GM18505 (cell line): ENCODE measurements around the gene CH25H.
"Not testable (repeated sequence)": the region's sequence is repeated elsewhere in the genome, so short reads cannot be mapped to it uniquely, and the experiment has no call there.

Experiments
- ATAC-seq: cut with Tn5 transposase; IDR thresholded peaks from one replicate; pipeline ENCODE4 v1.9.1; 2021; ENCODE audit not compliant: unreplicated experiment
- POLR2A ChIP-seq: IDR thresholded peaks from 4 replicates; pipeline ENCODE4 v1.6.1; 2011; ENCODE audit warnings: borderline replicate concordance; ENCODE audit not compliant: insufficient read depth, insufficient read length; ENCODE audit errors: extremely low read depth

The CH25H gene

DNA sequence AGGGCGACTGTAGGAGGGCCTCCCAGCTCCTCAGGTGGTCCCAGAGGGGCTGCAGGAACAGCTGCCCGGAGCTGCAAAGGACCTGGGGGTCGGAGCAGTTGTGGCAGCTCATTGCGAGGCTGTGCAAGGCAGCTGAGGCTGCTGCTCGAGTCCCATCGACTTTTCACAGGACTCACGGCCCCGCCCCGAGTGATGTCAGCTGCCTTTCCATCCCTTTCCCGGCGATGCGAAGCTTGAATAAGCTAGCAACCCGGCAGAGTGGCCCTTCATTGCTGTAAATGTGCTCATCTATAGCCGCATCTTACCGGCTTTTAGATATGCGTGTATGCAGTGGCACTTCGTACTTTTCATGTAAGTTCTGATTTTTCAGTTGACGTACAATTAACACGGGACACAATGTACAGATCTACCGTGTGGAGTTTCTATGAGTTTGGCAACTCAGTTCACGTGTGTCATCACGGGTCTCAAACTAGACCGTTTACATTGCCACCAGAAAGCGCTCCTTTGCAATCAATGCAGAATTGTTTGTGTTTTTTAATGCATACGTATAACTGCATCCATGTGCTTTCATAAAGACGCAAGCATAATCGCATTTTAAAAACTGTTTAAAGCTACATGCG lies at the start of gene CH25H:
Gene CH25H, minus strand, starts transcription at position 137 of the 620 bp plus-strand sequence. Its CDS starts 25 bp downstream, at position 112.
- no peak for TF ChIP-seq POLR2A
- no peak for ATAC-seq

- no peak for TF ChIP-seq POLR2A
- ATAC-seq: no peak
Observed at GRCh38 chr10:89256340-89256739, 49.2 kb upstream of the CH25H start.

GRCh38 chr10:89255793-89256192 lies 48.7 kb upstream of the CH25H start:
- no peak for ATAC-seq
- no peak for TF ChIP-seq POLR2A

DNA sequence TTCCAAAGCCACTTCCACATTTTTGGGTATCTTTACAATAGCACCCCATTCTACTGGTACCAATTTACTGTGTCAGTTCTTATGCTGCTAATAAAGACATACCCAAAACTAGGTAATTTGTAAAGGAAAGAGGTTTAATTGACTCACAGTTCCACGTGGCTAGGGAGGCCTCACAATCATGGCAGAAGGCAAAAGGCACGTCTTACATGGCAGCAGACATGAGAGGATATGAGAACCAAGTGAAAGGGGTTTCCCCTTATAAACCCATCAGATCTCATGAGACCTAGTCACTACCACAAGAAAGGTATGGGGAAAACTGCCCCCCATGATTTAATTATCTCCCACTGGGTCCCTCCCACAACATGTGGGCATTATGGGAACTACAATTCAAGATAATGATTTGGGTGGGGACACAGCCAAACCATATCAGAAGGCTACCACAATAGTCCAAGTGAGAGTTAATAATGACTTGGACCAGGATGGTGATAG lies 48.0 kb upstream of the CH25H start:
- not testable (repeated sequence) for ATAC-seq

DNA sequence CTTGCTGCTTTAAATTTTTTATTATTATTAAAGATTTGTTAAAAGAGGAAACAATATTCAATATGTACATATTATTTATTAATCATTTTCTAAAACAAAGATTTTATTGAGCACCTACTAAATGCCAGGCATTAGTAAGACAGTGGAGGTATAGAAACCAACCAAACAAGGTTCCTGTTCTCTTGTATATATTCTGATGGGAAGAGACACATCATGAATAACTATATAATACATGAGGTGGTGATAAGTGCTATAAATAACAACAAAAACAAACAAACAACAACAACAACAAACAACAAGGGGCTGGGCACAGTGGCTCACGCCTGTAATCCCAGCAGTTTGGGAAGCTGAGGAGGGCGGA lies 45.1 kb upstream of the CH25H start:
- TF ChIP-seq POLR2A: no peak
- ATAC-seq: no peak

GRCh38 chr10:89251409-89252224 lies 44.5 kb upstream of the CH25H start, which contains the start of gene LIPA:
TSS of gene LIPA (minus strand) at chr10:89251775. CDS start at chr10:89247648, 4,127 bp downstream.
- ATAC-seq: peak; percentile 96
- TF ChIP-seq POLR2A: peak; percentile 84

GRCh38 chr10:89250865-89251408 lies 43.8 kb upstream of the CH25H start:
- TF ChIP-seq POLR2A: no peak
- no peak for ATAC-seq

DNA sequence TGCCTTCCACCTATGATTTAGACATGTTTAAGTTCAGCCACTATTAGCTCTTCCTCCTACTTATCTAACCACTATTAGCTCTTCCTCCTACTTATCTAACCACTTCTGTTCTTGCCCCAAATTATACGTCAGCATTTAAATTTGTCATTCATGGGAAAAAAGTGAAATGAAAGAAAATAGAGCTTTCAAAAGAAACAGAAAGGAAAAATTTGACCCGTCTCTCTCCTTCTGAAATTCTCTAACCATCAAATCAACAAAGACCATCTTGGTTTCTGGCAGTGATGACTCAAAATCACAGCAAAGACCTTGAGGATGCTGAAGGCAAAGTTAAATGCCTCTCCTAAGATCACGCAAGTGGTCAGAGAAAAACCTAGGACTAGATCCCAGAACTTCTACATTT lies 41.9 kb upstream of the CH25H start:
- ATAC-seq: no peak
- no peak for TF ChIP-seq POLR2A

- not testable (repeated sequence) for ATAC-seq
Observed at GRCh38 chr10:89247623-89248022, 40.5 kb upstream of the CH25H start.

GRCh38 chr10:89245802-89246201 lies 38.7 kb upstream of the CH25H start:
- no peak for ATAC-seq

GRCh38 chr10:89242840-89243568 lies 35.9 kb upstream of the CH25H start:
- TF ChIP-seq POLR2A: no peak
- no peak for ATAC-seq

More at GRCh38 chr10:89245802-89246201, 38.7 kb upstream of the CH25H start:
- no peak for TF ChIP-seq POLR2A

GRCh38 chr10:89242345-89242684 lies 35.2 kb upstream of the CH25H start:
- no peak for ATAC-seq
- TF ChIP-seq POLR2A: no peak
